Panc1 (cell line): ENCODE data around the gene PTPN2.
"Not testable (repeated sequence)": the region's sequence is repeated elsewhere in the genome, so short reads cannot be mapped to it uniquely, and the experiment has no call there.

Experiments
- POLR2AphosphoS5 ChIP-seq: IDR thresholded peaks from 2 replicates; pipeline ENCODE4 v1.6.1; 2012; ENCODE audit warnings: mild to moderate bottlenecking, low read depth, low read length, moderate library complexity
- TF ChIP-seq, protein P1 (sequence below): fragments of 450-650 bp; IDR thresholded peaks from 2 replicates; pipeline ENCODE4 v1.5.1; 2017; ENCODE audit warnings: mild to moderate bottlenecking

DNA sequence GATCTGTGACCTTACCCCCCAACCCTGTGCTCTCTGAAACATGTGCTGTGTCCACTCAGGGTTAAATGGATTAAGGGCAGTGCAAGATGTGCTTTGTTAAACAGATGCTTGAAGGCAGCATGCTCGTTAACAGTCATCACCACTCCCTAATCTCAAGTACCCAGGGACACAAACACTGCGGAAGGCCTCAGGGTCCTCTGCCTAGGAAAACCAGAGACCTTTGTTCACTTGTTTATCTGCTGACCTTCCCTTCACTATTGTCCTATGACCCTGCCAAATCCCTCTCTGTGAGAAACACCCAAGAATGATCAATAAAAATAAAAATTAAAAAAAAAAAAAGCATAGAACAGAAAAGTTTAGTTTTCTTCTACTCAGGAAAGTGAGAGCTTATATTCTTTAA is 9.0 kb downstream of the PTPN2 start:
- TF ChIP-seq, protein P1, sequence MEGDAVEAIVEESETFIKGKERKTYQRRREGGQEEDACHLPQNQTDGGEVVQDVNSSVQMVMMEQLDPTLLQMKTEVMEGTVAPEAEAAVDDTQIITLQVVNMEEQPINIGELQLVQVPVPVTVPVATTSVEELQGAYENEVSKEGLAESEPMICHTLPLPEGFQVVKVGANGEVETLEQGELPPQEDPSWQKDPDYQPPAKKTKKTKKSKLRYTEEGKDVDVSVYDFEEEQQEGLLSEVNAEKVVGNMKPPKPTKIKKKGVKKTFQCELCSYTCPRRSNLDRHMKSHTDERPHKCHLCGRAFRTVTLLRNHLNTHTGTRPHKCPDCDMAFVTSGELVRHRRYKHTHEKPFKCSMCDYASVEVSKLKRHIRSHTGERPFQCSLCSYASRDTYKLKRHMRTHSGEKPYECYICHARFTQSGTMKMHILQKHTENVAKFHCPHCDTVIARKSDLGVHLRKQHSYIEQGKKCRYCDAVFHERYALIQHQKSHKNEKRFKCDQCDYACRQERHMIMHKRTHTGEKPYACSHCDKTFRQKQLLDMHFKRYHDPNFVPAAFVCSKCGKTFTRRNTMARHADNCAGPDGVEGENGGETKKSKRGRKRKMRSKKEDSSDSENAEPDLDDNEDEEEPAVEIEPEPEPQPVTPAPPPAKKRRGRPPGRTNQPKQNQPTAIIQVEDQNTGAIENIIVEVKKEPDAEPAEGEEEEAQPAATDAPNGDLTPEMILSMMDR: not testable (repeated sequence)
- not testable (repeated sequence) for TF ChIP-seq POLR2AphosphoS5
